GM19023 (cell line): ENCODE results near the gene POGZ.

Experiments used
- ATAC-seq: cut with Tn5 transposase; IDR thresholded peaks from one replicate; pipeline ENCODE4 v1.9.1; 2021; ENCODE audit warnings: mild to moderate bottlenecking, moderate library complexity; ENCODE audit not compliant: unreplicated experiment

POGZ gene

GRCh38 chr1:151372058-151372934 lies 87.0 kb downstream of the POGZ start, which contains the start of gene SELENBP1:
Gene SELENBP1 (minus strand): TSS chr1:151372705. CDS start chr1:151372641, 64 bp downstream.
- no peak for ATAC-seq

- no peak for ATAC-seq
Observed at GRCh38 chr1:151371370-151372057, 87.8 kb downstream of the POGZ start.

- ATAC-seq = no peak
Observed at GRCh38 chr1:151370211-151370911, 88.9 kb downstream of the POGZ start.

- ATAC-seq = no peak
Observed at GRCh38 chr1:151369621-151370048, 89.7 kb downstream of the POGZ start.

GRCh38 chr1:151369302-151369610 lies 90.0 kb downstream of the POGZ start:
- no peak for ATAC-seq

DNA sequence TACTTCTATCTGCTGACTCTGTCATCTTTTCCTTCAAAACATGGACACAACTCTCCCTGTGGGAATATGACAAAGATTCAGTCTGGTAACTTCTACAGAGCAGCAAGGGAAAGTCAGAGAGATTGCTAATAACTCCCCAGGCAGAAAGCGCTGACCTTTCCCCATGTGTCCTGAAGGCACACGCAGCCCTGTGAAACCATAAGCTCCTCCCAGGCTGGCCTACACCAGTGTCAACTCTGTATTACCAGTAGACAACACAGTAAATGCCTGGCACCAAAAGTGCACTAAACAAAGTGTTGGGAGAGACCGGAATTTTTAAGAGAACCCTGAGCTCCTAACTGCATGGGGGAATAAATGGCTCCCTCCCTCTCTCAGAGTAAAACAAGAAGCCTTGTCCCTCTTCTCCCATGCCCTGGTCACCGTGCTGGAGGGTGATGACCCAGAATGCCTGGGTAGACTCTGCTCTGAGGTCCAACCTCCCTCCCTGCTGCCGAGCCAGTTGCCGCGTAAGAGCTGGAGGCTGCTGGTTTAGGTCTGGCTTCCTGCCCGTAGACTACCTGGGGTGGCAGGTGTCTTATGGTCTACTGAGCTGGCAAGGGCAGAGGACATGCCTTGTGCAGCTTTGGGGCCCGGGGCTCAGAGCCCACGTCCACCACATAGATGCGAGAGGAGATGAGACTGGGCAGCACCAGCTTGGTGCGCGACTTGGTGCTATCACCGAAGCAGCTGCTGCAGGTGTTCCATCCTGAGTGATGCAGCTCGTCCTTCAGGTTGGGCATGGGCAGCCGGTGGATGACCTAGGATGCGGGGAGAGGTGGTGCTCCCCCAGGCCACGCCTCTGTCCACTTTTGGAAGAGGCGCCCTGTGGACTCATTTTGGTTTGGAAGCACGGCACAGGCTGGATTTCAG lies 90.6 kb downstream of the POGZ start:
- no peak for ATAC-seq

- ATAC-seq = no peak
Observed at GRCh38 chr1:151367658-151368392, 91.5 kb downstream of the POGZ start.

DNA sequence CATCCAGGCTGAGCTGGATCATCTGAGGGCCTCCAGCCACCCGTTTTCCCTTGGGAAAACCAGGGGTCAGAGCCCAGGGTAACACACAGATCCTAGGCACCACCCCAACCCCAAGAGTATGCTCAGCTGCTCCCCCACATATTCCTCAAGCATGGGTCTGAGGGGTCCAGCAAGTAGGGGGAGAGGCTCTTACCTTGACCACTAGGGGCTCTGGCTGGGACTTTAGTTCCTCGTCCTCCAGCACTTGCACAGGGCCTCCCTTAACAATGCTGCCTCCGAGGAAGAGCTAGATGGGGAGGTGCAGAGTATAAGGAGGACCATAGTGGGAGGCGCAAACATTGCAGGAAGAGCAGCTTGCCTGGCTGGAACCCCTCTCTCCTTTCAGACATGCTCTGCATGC lies 94.3 kb downstream of the POGZ start:
- no peak for ATAC-seq

DNA sequence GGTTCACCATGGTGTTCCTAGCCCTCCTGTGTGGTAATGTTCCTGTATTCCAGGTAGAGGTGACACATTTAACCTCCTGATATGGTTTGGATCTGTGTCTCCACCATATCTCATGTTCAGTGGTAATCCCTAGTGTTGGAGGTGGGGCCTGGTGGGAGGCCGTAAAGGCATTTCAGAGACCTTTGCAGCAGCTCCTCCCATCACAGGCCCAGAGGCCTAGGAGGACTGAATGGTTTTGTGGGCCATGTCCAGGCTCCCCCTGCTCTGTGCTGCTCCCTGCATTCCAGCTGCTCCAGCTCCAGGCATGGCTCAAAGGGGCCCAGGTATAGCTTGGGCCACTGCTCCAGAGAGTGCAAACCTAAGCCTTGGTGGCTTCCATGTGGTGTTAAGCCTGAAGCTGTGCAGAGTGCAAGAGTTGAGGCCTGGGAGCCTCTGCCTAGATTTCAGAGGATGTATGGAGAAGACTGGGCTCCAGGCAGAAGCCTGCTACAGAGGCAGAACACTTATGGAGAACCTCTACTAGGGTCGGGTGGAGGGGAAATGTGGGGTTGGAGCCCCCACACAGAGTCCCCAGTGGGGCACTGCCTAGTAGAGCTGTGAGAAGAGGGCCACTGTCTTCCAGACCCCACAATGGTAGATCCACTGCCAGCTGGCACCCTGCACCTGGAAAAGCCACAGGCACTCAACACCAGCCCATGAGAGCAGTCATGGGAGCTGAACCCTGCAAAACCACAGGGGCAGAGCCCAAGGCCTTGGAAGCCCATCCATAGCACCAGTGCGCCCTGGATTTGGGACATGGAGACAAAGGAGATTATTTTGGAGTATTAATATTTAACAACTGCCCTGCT lies 96.8 kb downstream of the POGZ start:
- no peak for ATAC-seq

GRCh38 chr1:151361883-151362282 lies 97.4 kb downstream of the POGZ start:
- ATAC-seq = no peak

- no peak for ATAC-seq
Observed at GRCh38 chr1:151356696-151357095, 102.6 kb downstream of the POGZ start.
